HepG2 (cell line): ENCODE measurements around the gene ANAPC10. TPM values are rescaled to one million over a fixed set of nuclear protein-coding genes. Genes with fewer than 3 reads are reported as not detected.

Experiments used
- ATAC-seq: fragments of 200-7000 bp; cut with Tn5 transposase; 3 replicates; pipeline ENCODE4 v1.9.1; 2020; ENCODE audit warnings: mild to moderate bottlenecking, moderate library complexity
- BruUV-seq: library from RNA; stranded (reverse); fragments of 400-500 nt; replicated peaks from 2 replicates; lab custom pipeline; 2021; lab: Mats Ljungman, UMichigan
- CTCF ChIA-PET: fragments of 300-600 bp; formaldehyde crosslinking; extraction: SDS; loops from one replicate; lab custom pipeline; 2021; ENCODE audit warnings: low total read pairs, inconsistent platforms, low intra/inter-chr PET ratio; lab: Yijun Ruan, JAX
- POLR2A ChIA-PET: fragments of 350-600 bp; sonication (Branson Sonifier 250); formaldehyde crosslinking; loops from one replicate; lab custom pipeline; 2020; ENCODE audit warnings: antibody characterized with exemption, inconsistent platforms; lab: Yijun Ruan, JAX
- DNase-seq: peaks from one replicate; pipeline ENCODE4 v3.0.0-alpha.2; 2015; ENCODE audit warnings: low spot score
- FAIRE-seq: peaks from 3 replicates; lab custom pipeline; 2011; peaks lifted over from hg19 to GRCh38; lab: Jason Lieb, UNC
- H2AFZ ChIP-seq: one replicate; pipeline ENCODE4 v1.6.1; 2011; ENCODE audit warnings: low read length, inconsistent platforms
- H3K27ac ChIP-seq: fragments of 300-600 bp; 3 replicates; pipeline ENCODE4 v1.8.0; 2011; ENCODE audit warnings: mixed run types, mild to moderate bottlenecking, mixed read lengths, low read length, inconsistent platforms; ENCODE audit not compliant: insufficient read depth; ENCODE audit errors: extremely low read length
- H3K27me3 ChIP-seq, 2 experiments: fragments of 200-600 bp in 1 of 2; 2 replicates in 1 of 2; 3 replicates in 1 of 2; pipeline versions ENCODE4 v1.6.0 to v1.8.0; 2011; ENCODE audit warnings: low read length in 2 of 2, mild to moderate bottlenecking in 2 of 2, moderate library complexity in 2 of 2, inconsistent platforms in 1 of 2; ENCODE audit not compliant: insufficient read depth in 2 of 2, control insufficient read depth in 1 of 2
- H3K36me3 ChIP-seq, 2 experiments: fragments of 200-600 bp in 1 of 2; replicated peaks in 1 of 2; 2 replicates in 1 of 2; 3 replicates in 1 of 2; pipeline versions ENCODE4 v1.5.1 to v1.8.0; 2011; ENCODE audit warnings: low read length in 2 of 2, inconsistent platforms in 1 of 2; ENCODE audit not compliant: insufficient read depth in 2 of 2, control insufficient read depth in 1 of 2
- H3K4me1 ChIP-seq: 2 replicates; pipeline ENCODE4 v1.5.1; 2012; ENCODE audit warnings: low read length, inconsistent platforms; ENCODE audit not compliant: insufficient read depth
- H3K4me2 ChIP-seq: 2 replicates; pipeline ENCODE4 v1.6.0; 2011; ENCODE audit warnings: low read depth, low read length, inconsistent platforms
- H3K4me3 ChIP-seq, 3 experiments: fragments of 200-600 bp in 1 of 3; sonication (generic), shearing (Covaris generic) in 1 of 3; replicated peaks in 1 of 3; 2 replicates each; pipeline ENCODE4 v1.5.1; 2011 to 2016; ENCODE audit warnings: low read length in 3 of 3, inconsistent platforms in 2 of 3, low read depth in 2 of 3, mild to moderate bottlenecking in 2 of 3, control low read depth in 1 of 3, mixed read lengths in 1 of 3; ENCODE audit not compliant: insufficient read depth in 1 of 3
- H3K79me2 ChIP-seq: one replicate; pipeline ENCODE4 v1.6.1; 2011; ENCODE audit warnings: low read length, inconsistent platforms; ENCODE audit not compliant: insufficient read depth
- H3K9ac ChIP-seq: 2 replicates; pipeline ENCODE4 v1.6.0; 2011; ENCODE audit warnings: mild to moderate bottlenecking, low read depth, low read length, inconsistent platforms; ENCODE audit not compliant: insufficient read depth
- H3K9me3 ChIP-seq: 2 replicates; pipeline ENCODE4 v1.5.1; 2012; ENCODE audit warnings: mild to moderate bottlenecking, low read length
- H4K20me1 ChIP-seq: 2 replicates; pipeline ENCODE4 v1.6.0; 2011; ENCODE audit warnings: inconsistent platforms, mild to moderate bottlenecking, low read length, moderate library complexity; ENCODE audit not compliant: insufficient read depth
- FOSL2 ChIP-seq: sonication (generic); formaldehyde crosslinking; IDR thresholded peaks from 2 replicates; pipeline ENCODE4 v1.4.0; 2020; ENCODE audit warnings: missing genetic modification reagents
- GATAD1 ChIP-seq: IDR thresholded peaks from 2 replicates; pipeline ENCODE4 v1.6.1; 2016; ENCODE audit warnings: missing genetic modification reagents, missing compliant biosample characterization
- HIC2 ChIP-seq: sonication (generic); formaldehyde crosslinking; IDR thresholded peaks from 2 replicates; pipeline ENCODE4 v1.9.0; 2022; ENCODE audit warnings: low read depth, missing genetic modification reagents
- LRRFIP1 ChIP-seq: sonication (generic); formaldehyde crosslinking; conservative IDR thresholded peaks from 2 replicates; pipeline ENCODE4 v1.4.0; 2020; ENCODE audit warnings: missing genetic modification reagents
- MAFG ChIP-seq: sonication (generic); formaldehyde crosslinking; IDR thresholded peaks from 2 replicates; pipeline ENCODE4 v1.5.1; 2020; ENCODE audit warnings: mild to moderate bottlenecking, missing genetic modification reagents
- POLR2G ChIP-seq: fragments of 200-400 bp; formaldehyde crosslinking; IDR thresholded peaks from 2 replicates; pipeline ENCODE4 v1.6.1; 2018; ENCODE audit warnings: mild to moderate bottlenecking, low read depth, low read length, moderate library complexity
- REPIN1 ChIP-seq: sonication (generic); formaldehyde crosslinking; IDR thresholded peaks from 2 replicates; pipeline ENCODE4 v1.8.0; 2022; ENCODE audit warnings: missing genetic modification reagents, low read depth, mild to moderate bottlenecking, borderline replicate concordance
- RXRB ChIP-seq: IDR thresholded peaks from 2 replicates; pipeline ENCODE4 v1.6.1; 2016; ENCODE audit warnings: borderline replicate concordance, missing genetic modification reagents, missing compliant biosample characterization
- WGBS: methylation state at CpG from one replicate; pipeline ENCODE4 v1.1.6; 2017; ENCODE audit warnings: low lambda C conversion rate; 5-methylcytosine and 5-hydroxymethylcytosine counted together
- in situ Hi-C: cut with HindIII; loops from 2 replicates; pipeline ENCODE4 v1.10.0; 2017; ENCODE audit warnings: low pct_unique_long_range_greater_than_20kb; ENCODE audit not compliant: extremely low pct_ligation_motif_present
- intact Hi-C: fragments of 100-400 bp; cut with micrococcal nuclease; formaldehyde crosslinking; loops from one replicate; pipeline ENCODE4 v1.10.0; 2022; ENCODE audit not compliant: unreplicated experiment
- polyA plus RNA-seq, 8 experiments: library from polyadenylated mRNA; depleted of rRNA in 3 of 8; stranded (reverse) in 7 of 8; unstranded in 1 of 8; fragments of >200 nt; fragmentation: Illumina TruSeq in 4 of 8; extraction: Trizol in 4 of 8; gene quantifications; 2 replicates each; pipeline versions ENCODE4 v1.2.1 to v1.2.3, GENCODE V29; 2011 to 2016; ENCODE audit warnings: low read depth in 4 of 8, missing spikeins in 1 of 8, mixed read lengths in 1 of 8; ENCODE audit not compliant: insufficient read depth in 1 of 8
- total RNA-seq, 5 experiments: library from RNA; depleted of rRNA; stranded (reverse); fragments of >200 nt; fragmentation: Illumina TruSeq; extraction: Trizol; gene quantifications; 2 replicates each; pipeline ENCODE4 v1.2.3, GENCODE V29; 2016; ENCODE audit warnings: low read depth in 1 of 5

Gene ANAPC10
- total and polyA plus RNA-seq, 2 of the 13 experiments (the other 11 are each of a cell fraction or from before 2014, with no cell fraction given), result 21.9 to 32.7 TPM

GRCh38 chr4:144962300-144962699 is 135.7 kb downstream of the ANAPC10 start:
- TF ChIP-seq FOSL2, result no peak
- no peak for TF ChIP-seq LRRFIP1 (CRISPR knock-in tag)
- TF ChIP-seq MAFG (CRISPR knock-in tag), result no peak
- no peak for TF ChIP-seq HIC2 (CRISPR knock-in tag)
- no peak for TF ChIP-seq GATAD1
- TF ChIP-seq REPIN1, result no peak
- TF ChIP-seq POLR2G, result no peak
- no peak for TF ChIP-seq RXRB
- Histone ChIP-seq H3K4me3 (no peak overlapping the region), H4K20me1 (no peaks in the 10 kb centered on the region), H3K4me2 (no peak overlapping the region), H3K9ac (no peak overlapping the region), H3K4me1 (no peaks in the 10 kb centered on the region), H3K79me2 (no peaks in the 10 kb centered on the region), H3K9me3 (no peaks in the 10 kb centered on the region), H3K36me3 (no peaks in the 10 kb centered on the region), H2AFZ (no peak overlapping the region), H3K27ac (no peak overlapping the region), H3K27me3 (no peaks in the 10 kb centered on the region)
- no TSS peak for BruUV-seq
- WGBS, result 59% methylated on average over 4 of the region's 4 CpGs
- no peak for DNase-seq
- intact Hi-C loops, result no loop called here
- ChIA-PET POLR2A (no interaction called here), CTCF (no interaction called here)
- in situ Hi-C loops, result no loop called here
- no peak for FAIRE-seq
- ATAC-seq, result no peak
